ENCODE results near the gene NARS2.

The NARS2 gene

DNA sequence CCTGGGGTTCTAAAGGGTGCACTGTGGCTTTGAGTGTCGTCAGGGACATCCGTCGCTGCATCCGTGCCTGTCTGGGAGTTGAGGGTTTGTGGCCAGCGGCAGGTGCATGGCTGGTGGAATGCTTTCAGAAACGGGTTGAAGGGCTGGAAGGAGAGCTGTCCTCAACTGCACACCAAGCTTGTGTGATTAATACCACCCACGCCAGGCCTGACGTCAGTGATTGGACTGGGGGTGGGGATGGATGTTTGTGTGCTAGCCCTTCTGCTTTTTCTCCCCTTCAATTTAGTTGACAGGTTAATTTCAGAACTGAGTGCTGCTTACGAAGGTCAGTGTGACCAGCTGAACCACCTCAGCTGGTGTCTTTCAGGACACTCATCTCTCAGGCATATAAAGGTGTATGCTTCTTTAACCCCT, 153.9 kb downstream of the NARS2 start:
- no peak overlapping the region for H3K4me3 ChIP-seq (ENCODE audit: low read depth, low read length)
- TF ChIP-seq, protein P1, sequence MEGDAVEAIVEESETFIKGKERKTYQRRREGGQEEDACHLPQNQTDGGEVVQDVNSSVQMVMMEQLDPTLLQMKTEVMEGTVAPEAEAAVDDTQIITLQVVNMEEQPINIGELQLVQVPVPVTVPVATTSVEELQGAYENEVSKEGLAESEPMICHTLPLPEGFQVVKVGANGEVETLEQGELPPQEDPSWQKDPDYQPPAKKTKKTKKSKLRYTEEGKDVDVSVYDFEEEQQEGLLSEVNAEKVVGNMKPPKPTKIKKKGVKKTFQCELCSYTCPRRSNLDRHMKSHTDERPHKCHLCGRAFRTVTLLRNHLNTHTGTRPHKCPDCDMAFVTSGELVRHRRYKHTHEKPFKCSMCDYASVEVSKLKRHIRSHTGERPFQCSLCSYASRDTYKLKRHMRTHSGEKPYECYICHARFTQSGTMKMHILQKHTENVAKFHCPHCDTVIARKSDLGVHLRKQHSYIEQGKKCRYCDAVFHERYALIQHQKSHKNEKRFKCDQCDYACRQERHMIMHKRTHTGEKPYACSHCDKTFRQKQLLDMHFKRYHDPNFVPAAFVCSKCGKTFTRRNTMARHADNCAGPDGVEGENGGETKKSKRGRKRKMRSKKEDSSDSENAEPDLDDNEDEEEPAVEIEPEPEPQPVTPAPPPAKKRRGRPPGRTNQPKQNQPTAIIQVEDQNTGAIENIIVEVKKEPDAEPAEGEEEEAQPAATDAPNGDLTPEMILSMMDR (IDR thresholded peaks at IDR 0.05; ENCODE audit: borderline replicate concordance, insufficient read depth, low read depth, low read length) = no peak

DNA sequence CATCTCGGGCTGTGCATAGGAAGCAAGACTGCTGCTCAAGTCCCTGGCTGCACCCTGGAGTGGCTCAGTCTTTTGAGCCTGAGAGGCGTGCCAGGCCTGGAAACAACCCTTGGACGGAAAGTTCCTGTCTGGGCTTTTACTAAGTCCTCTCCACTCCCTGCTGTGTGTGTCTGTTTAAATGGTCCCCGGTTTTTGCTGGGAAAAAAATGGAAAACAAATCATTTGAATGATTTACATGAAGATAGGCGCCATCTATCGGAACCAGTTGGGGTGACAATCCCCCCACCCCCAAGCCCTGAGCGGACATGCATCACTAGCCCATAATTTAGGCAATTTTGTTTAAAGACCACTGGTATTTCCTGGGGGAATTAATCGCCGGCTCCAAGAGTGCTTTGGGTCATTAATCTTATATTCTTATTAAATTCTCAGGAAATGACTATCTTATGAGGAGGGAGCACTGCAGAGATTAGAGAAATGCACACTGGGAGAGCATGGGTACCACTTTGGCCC, 154.4 kb downstream of the NARS2 start:
- TF ChIP-seq, protein P1 (IDR thresholded peaks at IDR 0.05; ENCODE audit: borderline replicate concordance, insufficient read depth, low read depth, low read length) = peak; percentile 53; the same call in 1 of the 2 replicates
- no peak overlapping the region for H3K4me3 ChIP-seq (ENCODE audit: low read depth, low read length)

DNA sequence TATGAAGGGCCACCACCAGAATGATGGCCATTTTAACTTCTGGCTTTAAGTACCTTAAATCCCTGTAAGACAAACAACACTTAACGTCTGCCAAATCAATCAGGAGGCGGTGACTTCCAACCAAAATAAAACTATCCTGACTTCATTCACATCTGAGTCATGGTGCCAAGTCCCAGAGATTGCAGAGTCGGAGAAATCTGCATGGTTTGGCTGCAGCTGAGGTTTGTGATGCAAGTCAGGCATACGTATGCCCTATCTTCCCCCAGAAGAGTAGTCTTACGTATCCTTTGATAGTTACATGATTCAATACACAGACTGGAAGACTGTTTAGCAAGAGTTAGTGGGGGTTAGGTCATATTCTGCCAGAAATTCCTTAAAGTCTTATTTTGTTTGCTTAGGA, 155.3 kb downstream of the NARS2 start:
- TF ChIP-seq, protein P1 (IDR thresholded peaks at IDR 0.05; ENCODE audit: borderline replicate concordance, insufficient read depth, low read depth, low read length) = no peak
- no peak overlapping the region for H3K4me3 ChIP-seq (ENCODE audit: low read depth, low read length)

DNA sequence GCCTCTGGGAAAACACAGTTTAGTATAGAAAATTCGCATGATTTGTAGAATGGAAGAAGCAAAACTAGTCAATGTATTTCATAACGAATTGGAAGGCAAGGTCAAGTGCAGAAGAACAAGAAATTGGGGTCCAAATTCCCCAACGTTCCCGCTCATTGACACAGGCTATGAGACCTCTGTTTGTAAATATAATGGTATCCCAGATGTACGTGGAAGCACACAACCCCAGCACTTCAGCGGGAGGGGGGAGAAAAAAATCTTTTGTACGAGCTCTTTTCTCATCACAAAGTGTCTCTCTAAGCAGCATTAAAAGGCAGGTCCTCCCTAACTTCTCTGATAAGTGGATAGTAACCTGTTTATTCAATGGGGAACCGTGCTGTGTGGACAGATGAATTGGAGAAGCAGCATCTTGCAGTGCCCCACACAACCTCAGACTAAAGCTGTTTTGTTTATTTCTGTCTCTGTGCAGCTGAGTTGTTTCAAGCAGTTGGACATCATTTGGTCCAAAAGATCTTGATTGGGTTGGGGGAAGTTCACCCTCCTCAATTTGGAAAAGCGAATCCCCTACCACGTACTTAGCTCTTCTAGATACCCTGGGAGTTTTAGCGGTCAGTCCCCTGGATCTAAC, 156.0 kb downstream of the NARS2 start:
- TF ChIP-seq, protein P1 (IDR thresholded peaks at IDR 0.05; ENCODE audit: borderline replicate concordance, insufficient read depth, low read depth, low read length) = no peak
- H3K4me3 ChIP-seq (ENCODE audit: low read depth, low read length) = no peak overlapping the region

DNA sequence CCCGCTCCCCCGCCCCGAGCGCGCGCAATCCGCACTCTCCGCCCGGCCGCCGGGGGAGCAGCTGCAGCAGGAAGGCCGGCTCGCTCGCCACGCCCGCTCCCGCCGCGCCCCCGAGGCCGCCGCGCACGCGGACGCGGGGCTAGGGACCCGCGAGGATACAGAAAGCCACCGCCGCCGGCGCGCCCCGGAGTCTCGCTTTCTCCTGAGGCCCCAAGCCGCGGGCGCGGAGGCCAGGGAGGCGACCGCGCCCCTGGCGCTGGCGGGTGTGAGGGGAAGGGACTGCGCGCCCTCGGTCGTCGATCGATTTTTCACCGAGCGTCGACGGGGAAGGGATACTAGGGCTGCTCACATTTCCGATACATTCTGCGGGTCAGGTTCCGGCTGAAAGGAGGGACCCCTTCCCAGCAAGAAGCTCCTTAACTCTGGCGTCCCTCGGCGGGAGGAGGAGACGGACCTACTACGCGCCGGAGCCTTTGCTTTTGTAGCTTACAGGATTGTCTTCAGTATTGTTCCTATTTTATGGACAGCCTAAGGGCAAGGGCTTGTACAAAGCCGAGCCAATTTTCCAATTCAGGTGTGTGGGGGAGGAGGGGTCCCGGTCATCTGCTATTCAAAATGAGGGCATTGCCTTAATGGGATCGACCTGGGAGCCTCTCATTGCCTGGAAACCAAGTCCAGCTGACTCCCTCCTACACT, 156.6 kb downstream of the NARS2 start:
- H3K4me3 ChIP-seq (ENCODE audit: low read depth, low read length) = peak overlapping the region; percentile 71
- TF ChIP-seq, protein P1 (IDR thresholded peaks at IDR 0.05; ENCODE audit: borderline replicate concordance, insufficient read depth, low read depth, low read length) = peak; percentile 20; the same call in 1 of the 2 replicates

DNA sequence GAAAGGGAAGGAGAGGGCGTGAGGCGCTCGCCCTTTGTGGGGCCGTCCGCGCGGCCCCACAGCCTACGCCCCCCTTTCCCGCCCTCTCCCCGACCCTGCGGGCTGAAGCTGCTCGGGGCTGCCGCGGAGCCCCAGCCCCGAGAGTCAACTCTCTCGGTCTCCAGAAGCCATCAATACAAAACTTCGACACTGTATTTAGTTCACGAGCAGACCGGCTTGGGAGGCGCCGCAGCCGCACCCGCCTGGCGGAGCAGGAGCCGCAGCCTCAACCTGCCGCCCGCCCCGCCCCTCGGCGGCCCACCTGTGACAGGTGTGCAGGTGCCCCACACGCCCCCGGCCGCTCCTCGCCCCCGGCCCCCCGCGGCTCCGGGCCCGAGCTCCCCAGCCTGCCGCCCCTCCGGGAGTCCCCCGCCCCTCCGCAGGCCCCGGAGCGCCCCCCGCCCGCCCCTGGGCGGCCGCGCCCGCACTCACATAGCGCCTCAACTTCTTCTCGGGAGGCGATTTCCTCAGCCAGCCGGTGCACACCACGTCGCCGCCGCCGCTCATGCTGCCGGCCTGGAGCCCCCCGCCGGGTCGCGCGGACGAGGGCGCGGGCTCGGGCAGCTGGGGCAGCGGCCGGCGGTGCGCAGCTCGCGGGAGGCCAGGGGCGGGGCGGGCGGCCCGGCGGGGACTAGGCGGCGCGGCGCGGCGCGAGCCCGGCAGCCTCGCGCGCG, 157.3 kb downstream of the NARS2 start, which contains the start of gene GAB2:
Gene GAB2 (minus strand): TSS at position 646 of the 713 bp plus-strand sequence. CDS start 100 bp downstream, at position 546.
- peak within 1 kb of the TSS; percentile 78 for H3K4me3 ChIP-seq (ENCODE audit: low read depth, low read length)
- TF ChIP-seq, protein P1 (IDR thresholded peaks at IDR 0.05; ENCODE audit: borderline replicate concordance, insufficient read depth, low read depth, low read length) = no peak
